Hepatocyte (in vitro differentiated cells): ENCODE measurements around the gene WWTR1.

ENCODE experiments used
- CTCF ChIP-seq: fragments of 200-600 bp; sonication (generic); IDR thresholded peaks from 2 replicates; pipeline ENCODE4 v1.5.1; 2016; ENCODE audit warnings: antibody characterized with exemption, mild to moderate bottlenecking; ENCODE audit not compliant: poor library complexity
- EZH2 ChIP-seq: fragments of 200-600 bp; sonication (generic); IDR thresholded peaks from 2 replicates; pipeline ENCODE4 v1.6.1; 2016; ENCODE audit warnings: antibody characterized with exemption, mild to moderate bottlenecking, borderline replicate concordance
- EZH2phosphoT487 ChIP-seq: fragments of 200-600 bp; sonication (generic); IDR thresholded peaks from one replicate; pipeline ENCODE4 v1.6.1; 2018; ENCODE audit warnings: antibody characterized with exemption, mild to moderate bottlenecking, low read depth, moderate library complexity; ENCODE audit not compliant: unreplicated experiment, severe bottlenecking

DNA sequence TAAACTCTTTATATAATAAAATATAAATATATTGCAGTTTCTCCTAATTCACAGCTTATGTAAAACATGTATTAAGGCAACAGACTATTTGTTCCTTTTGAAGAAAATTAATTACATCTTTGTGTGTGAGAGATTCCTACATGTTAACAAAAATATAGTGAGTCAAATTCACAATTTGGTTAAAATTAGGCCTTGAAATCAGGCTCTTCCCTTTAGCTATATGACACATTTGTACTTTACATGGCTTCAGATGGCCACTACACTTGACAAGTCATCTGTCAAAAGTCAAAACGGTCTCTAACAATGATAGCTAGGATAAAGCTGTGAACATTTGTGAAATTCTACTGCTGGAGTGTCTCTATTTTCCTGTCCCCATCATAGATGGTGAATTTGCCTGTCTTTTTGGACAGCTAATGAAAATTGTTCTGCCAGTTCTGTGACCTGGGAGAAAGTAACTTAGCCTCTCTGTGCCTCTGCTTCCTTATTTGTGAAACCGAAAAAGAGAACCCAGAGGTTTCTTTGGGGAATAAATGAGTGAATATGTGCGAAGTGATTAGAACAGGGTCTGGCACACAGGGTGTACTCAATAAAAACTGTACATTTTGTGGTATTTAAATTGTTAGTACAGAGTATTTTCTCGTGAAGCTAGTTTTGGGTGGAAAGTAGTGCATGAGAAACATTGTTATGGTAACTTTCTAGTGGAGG lies 159.7 kb downstream of the WWTR1 start:
- TF ChIP-seq EZH2: no peak
- no peak for TF ChIP-seq EZH2phosphoT487
- no peak for TF ChIP-seq CTCF
